OCI-LY1 (cell line): ENCODE measurements around the gene RAB41.

Experiments used
- EZH2 ChIP-seq: fragments of 200-600 bp; sonication (generic), shearing (Covaris generic); IDR thresholded peaks from 2 replicates; pipeline ENCODE4 v1.8.0; 2017; ENCODE audit warnings: borderline replicate concordance, mixed run types, mild to moderate bottlenecking, antibody characterized with exemption, low read length, moderate library complexity, mixed read lengths
- TF ChIP-seq, protein P1 (sequence below): fragments of 200-600 bp; sonication (generic), shearing (Covaris generic); IDR thresholded peaks from 2 replicates; pipeline ENCODE4 v1.5.1; 2017; ENCODE audit warnings: mild to moderate bottlenecking, antibody characterized with exemption, low read length, moderate library complexity, mixed read lengths

DNA sequence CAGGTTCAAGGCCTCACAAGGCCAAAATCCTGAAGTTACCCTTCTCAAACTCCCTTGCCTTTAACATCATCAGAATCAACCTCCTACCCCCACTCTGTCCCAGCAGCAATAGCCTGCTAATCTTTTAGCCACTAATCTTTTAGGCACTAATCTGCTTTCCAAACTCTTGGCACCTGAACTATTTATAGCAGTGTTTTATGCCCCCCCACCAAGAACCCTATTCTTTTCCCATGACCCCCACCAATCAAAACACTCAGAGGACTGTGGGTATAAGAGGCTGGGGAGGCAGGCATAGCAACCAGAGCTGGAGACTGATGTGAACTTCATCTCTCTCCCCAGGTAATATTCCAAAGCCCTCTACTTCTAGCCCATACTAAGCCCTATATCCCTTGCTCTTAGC, 13.9 kb upstream of the RAB41 start, which contains the start of gene ARR3:
- no peak for TF ChIP-seq EZH2
- TF ChIP-seq, protein P1, sequence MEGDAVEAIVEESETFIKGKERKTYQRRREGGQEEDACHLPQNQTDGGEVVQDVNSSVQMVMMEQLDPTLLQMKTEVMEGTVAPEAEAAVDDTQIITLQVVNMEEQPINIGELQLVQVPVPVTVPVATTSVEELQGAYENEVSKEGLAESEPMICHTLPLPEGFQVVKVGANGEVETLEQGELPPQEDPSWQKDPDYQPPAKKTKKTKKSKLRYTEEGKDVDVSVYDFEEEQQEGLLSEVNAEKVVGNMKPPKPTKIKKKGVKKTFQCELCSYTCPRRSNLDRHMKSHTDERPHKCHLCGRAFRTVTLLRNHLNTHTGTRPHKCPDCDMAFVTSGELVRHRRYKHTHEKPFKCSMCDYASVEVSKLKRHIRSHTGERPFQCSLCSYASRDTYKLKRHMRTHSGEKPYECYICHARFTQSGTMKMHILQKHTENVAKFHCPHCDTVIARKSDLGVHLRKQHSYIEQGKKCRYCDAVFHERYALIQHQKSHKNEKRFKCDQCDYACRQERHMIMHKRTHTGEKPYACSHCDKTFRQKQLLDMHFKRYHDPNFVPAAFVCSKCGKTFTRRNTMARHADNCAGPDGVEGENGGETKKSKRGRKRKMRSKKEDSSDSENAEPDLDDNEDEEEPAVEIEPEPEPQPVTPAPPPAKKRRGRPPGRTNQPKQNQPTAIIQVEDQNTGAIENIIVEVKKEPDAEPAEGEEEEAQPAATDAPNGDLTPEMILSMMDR, result no peak
